ENCODE data around the gene FSTL4. TPM values are rescaled to one million over a fixed set of nuclear protein-coding genes. Genes with fewer than 3 reads are reported as not detected.

Gene FSTL4
- total and polyA plus RNA-seq, 2 experiments from 2014 or later = 1.4 to 2.8 TPM

DNA sequence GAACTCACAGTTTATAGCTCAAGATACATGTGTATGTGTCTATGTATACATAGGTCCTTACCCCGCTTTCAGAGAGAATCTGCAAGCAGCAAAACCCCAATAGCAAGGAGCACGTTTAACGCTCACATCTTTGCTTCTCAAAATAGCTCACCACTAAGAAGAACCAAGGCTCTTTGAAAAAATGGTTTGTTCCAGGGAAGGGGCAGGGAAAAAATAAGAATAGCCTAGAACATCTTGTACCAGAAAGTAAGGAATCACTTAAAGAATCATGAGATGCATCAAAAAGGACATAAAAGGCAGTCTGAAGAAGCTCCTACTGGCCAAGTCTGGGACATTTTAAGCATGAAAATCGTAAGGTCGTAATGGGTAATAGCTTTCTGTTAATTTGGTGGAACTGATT, 196.4 kb downstream of the FSTL4 start (continued):
- TF ChIP-seq, protein P1, sequence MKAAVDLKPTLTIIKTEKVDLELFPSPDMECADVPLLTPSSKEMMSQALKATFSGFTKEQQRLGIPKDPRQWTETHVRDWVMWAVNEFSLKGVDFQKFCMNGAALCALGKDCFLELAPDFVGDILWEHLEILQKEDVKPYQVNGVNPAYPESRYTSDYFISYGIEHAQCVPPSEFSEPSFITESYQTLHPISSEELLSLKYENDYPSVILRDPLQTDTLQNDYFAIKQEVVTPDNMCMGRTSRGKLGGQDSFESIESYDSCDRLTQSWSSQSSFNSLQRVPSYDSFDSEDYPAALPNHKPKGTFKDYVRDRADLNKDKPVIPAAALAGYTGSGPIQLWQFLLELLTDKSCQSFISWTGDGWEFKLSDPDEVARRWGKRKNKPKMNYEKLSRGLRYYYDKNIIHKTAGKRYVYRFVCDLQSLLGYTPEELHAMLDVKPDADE (IDR thresholded peaks at IDR 0.05) = no peak
- TF ChIP-seq POLR2AphosphoS5 (IDR thresholded peaks at IDR 0.05; ENCODE audit: low read depth) (no peak), JUNB (IDR thresholded peaks at IDR 0.05; ENCODE audit: unreplicated experiment) (no peak)

DNA sequence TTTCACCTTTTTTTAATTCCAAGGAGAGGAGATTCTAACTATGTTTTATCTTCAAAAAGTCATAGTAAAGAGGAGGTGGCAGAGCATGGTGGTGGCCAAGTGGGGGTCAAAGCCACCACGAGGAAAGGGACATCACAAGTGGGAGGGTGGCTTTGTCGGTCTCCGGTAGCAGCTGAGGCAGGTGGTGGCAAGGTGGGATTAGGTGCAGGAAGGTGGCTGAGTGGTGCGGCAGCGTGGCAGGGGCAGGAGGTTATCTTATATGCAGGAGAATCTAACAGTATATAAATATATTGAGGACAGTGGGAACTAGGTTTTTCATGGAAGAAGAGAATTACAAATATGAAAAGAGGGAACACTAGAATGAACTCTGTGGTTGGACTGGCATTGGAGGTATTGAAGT, 196.8 kb downstream of the FSTL4 start:
- Histone ChIP-seq H3K4me3 (no peak overlapping the region), H3K4me1 (ENCODE audit: insufficient read depth) (no peaks in the 10 kb centered on the region), H3K27ac (ENCODE audit: low read depth) (no peak overlapping the region), H3K27me3 (ENCODE audit: insufficient read depth) (no peaks in the 10 kb centered on the region), H3K4me2 (no peak overlapping the region), H4K20me1 (replicated peaks; ENCODE audit: insufficient read depth) (no peaks in the 10 kb centered on the region), H3F3A (replicated peaks; ENCODE audit: low read depth) (no peaks in the 10 kb centered on the region), H2AFZ (no peak overlapping the region), H3K36me3 (ENCODE audit: insufficient read depth) (no peaks in the 10 kb centered on the region), H3K9me2 (ENCODE audit: insufficient read depth) (no peaks in the 10 kb centered on the region), H3K79me2 (replicated peaks; ENCODE audit: insufficient read depth) (no peaks in the 10 kb centered on the region)
- Mint-ChIP-seq H3K9me3 (no peaks in the 10 kb centered on the region), H3K36me3 (ENCODE audit: low read depth) (no peaks in the 10 kb centered on the region), H3K4me3 (no peak overlapping the region), H3K27ac (no peak overlapping the region), H3K4me1 (no peaks in the 10 kb centered on the region), H3K27me3 (ENCODE audit: insufficient read depth, low read depth, poor library complexity) (no peaks in the 10 kb centered on the region)
- ATAC-seq = no peak
- no peak for DNase-seq (ENCODE audit: low spot score)
- TF ChIP-seq, protein P1 (IDR thresholded peaks at IDR 0.05) = no peak
- TF ChIP-seq NANOG (IDR thresholded peaks at IDR 0.05; ENCODE audit: borderline replicate concordance) (no peak), ZNF114 (CRISPR knock-in tag; IDR thresholded peaks at IDR 0.05) (no peak), EZH2phosphoT487 (IDR thresholded peaks at IDR 0.05; ENCODE audit: unreplicated experiment) (no peak), STAT1 (IDR thresholded peaks at IDR 0.05; ENCODE audit: unreplicated experiment) (no peak), POLR2AphosphoS5 (IDR thresholded peaks at IDR 0.05; ENCODE audit: low read depth) (no peak), JUNB (IDR thresholded peaks at IDR 0.05; ENCODE audit: unreplicated experiment) (no peak), CREB1 (CRISPR knock-in tag; IDR thresholded peaks at IDR 0.05; ENCODE audit: low read depth) (no peak), EZH2 (IDR thresholded peaks at IDR 0.05; ENCODE audit: low read depth, unreplicated experiment) (no peak)
- TF ChIP-seq, protein P2, sequence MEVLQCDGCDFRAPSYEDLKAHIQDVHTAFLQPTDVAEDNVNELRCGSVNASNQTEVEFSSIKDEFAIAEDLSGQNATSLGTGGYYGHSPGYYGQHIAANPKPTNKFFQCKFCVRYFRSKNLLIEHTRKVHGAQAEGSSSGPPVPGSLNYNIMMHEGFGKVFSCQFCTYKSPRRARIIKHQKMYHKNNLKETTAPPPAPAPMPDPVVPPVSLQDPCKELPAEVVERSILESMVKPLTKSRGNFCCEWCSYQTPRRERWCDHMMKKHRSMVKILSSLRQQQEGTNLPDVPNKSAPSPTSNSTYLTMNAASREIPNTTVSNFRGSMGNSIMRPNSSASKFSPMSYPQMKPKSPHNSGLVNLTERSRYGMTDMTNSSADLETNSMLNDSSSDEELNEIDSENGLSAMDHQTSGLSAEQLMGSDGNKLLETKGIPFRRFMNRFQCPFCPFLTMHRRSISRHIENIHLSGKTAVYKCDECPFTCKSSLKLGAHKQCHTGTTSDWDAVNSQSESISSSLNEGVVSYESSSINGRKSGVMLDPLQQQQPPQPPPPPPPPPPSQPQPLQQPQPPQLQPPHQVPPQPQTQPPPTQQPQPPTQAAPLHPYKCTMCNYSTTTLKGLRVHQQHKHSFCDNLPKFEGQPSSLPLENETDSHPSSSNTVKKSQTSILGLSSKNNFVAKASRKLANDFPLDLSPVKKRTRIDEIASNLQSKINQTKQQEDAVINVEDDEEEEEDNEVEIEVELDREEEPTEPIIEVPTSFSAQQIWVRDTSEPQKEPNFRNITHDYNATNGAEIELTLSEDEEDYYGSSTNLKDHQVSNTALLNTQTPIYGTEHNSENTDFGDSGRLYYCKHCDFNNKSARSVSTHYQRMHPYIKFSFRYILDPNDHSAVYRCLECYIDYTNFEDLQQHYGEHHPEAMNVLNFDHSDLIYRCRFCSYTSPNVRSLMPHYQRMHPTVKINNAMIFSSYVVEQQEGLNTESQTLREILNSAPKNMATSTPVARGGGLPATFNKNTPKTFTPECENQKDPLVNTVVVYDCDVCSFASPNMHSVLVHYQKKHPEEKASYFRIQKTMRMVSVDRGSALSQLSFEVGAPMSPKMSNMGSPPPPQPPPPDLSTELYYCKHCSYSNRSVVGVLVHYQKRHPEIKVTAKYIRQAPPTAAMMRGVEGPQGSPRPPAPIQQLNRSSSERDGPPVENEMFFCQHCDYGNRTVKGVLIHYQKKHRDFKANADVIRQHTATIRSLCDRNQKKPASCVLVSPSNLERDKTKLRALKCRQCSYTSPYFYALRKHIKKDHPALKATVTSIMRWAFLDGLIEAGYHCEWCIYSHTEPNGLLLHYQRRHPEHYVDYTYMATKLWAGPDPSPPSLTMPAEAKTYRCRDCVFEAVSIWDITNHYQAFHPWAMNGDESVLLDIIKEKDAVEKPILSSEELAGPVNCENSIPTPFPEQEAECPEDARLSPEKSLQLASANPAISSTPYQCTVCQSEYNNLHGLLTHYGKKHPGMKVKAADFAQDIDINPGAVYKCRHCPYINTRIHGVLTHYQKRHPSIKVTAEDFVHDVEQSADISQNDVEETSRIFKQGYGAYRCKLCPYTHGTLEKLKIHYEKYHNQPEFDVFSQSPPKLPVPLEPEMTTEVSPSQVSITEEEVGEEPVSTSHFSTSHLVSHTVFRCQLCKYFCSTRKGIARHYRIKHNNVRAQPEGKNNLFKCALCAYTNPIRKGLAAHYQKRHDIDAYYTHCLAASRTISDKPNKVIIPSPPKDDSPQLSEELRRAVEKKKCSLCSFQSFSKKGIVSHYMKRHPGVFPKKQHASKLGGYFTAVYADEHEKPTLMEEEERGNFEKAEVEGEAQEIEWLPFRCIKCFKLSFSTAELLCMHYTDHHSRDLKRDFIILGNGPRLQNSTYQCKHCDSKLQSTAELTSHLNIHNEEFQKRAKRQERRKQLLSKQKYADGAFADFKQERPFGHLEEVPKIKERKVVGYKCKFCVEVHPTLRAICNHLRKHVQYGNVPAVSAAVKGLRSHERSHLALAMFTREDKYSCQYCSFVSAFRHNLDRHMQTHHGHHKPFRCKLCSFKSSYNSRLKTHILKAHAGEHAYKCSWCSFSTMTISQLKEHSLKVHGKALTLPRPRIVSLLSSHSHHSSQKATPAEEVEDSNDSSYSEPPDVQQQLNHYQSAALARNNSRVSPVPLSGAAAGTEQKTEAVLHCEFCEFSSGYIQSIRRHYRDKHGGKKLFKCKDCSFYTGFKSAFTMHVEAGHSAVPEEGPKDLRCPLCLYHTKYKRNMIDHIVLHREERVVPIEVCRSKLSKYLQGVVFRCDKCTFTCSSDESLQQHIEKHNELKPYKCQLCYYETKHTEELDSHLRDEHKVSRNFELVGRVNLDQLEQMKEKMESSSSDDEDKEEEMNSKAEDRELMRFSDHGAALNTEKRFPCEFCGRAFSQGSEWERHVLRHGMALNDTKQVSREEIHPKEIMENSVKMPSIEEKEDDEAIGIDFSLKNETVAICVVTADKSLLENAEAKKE (CRISPR knock-in tag; IDR thresholded peaks at IDR 0.05) = no peak
- TF ChIP-seq, protein P3, sequence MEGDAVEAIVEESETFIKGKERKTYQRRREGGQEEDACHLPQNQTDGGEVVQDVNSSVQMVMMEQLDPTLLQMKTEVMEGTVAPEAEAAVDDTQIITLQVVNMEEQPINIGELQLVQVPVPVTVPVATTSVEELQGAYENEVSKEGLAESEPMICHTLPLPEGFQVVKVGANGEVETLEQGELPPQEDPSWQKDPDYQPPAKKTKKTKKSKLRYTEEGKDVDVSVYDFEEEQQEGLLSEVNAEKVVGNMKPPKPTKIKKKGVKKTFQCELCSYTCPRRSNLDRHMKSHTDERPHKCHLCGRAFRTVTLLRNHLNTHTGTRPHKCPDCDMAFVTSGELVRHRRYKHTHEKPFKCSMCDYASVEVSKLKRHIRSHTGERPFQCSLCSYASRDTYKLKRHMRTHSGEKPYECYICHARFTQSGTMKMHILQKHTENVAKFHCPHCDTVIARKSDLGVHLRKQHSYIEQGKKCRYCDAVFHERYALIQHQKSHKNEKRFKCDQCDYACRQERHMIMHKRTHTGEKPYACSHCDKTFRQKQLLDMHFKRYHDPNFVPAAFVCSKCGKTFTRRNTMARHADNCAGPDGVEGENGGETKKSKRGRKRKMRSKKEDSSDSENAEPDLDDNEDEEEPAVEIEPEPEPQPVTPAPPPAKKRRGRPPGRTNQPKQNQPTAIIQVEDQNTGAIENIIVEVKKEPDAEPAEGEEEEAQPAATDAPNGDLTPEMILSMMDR (conservative IDR thresholded peaks at IDR 0.05; ENCODE audit: low read depth in 2 of 2) = no peak
- TF ChIP-seq, protein P4, sequence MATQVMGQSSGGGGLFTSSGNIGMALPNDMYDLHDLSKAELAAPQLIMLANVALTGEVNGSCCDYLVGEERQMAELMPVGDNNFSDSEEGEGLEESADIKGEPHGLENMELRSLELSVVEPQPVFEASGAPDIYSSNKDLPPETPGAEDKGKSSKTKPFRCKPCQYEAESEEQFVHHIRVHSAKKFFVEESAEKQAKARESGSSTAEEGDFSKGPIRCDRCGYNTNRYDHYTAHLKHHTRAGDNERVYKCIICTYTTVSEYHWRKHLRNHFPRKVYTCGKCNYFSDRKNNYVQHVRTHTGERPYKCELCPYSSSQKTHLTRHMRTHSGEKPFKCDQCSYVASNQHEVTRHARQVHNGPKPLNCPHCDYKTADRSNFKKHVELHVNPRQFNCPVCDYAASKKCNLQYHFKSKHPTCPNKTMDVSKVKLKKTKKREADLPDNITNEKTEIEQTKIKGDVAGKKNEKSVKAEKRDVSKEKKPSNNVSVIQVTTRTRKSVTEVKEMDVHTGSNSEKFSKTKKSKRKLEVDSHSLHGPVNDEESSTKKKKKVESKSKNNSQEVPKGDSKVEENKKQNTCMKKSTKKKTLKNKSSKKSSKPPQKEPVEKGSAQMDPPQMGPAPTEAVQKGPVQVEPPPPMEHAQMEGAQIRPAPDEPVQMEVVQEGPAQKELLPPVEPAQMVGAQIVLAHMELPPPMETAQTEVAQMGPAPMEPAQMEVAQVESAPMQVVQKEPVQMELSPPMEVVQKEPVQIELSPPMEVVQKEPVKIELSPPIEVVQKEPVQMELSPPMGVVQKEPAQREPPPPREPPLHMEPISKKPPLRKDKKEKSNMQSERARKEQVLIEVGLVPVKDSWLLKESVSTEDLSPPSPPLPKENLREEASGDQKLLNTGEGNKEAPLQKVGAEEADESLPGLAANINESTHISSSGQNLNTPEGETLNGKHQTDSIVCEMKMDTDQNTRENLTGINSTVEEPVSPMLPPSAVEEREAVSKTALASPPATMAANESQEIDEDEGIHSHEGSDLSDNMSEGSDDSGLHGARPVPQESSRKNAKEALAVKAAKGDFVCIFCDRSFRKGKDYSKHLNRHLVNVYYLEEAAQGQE (IDR thresholded peaks at IDR 0.05; ENCODE audit: unreplicated experiment) = no peak
